NOMO-1 treated with DMSO at 0.1 percent for 48 hours (cell line): Measurements from ENCODE around the gene AKAP8L.
"Not testable (repeated sequence)": the region's sequence is repeated elsewhere in the genome, so short reads cannot be mapped to it uniquely, and the experiment has no call there.

ENCODE experiments used
- DNase-seq: peaks from one replicate; lab custom pipeline; 2025; ENCODE audit not compliant: unreplicated experiment; lab: John Stamatoyannopoulos, UW

Gene AKAP8L

GRCh38 chr19:15381429-15381828 lies 37.4 kb downstream of the AKAP8L start:
- DNase-seq = no peak

GRCh38 chr19:15379999-15380647 lies 38.7 kb downstream of the AKAP8L start:
- peak; percentile 47 for DNase-seq

DNA sequence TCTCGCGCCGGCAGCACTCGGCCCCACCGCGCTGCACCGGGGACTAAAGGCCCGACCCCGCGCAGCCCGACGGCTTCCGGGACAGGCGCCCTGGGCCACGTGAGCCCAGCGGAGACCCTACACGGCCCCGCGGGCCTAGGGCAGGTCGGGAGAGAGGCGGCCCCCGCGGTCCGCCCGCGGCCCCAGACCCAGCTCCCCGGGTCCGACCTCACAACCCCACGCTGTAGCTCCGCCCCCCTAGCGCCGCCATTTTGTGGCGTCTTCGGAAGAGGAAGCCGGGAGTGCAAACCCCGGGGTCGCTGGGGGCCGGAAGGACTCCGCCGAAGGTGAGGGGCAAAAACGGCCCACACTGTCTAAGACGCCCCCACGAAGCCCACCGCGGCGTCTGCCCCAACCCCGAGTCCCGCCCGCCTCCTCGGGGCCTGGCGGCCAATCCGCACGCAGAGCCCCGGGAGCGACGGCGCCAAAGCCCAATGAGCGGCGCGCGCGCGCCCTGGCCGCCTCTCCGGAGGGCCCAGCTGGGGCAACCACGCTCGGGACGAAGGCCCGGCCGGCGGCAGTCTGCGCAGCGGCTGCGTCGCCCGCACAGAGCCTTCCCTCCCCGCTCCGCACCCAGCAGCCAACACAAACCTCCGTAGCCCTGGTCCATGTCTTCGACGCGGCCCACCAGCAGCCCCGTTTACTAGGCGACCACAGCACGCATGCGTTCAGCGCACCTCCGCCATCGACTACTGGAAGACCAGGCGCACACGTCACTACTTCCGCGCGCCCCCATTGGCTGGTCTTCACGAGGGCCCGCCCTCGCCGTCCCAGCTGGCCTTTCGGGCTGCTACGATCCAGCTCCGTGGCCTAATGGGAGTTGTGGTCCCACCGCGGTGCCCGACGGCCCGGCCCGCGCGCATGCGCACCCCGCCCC lies 39.4 kb downstream of the AKAP8L start, which contains the start of gene AKAP8:
Gene AKAP8 (minus strand): TSS at position 705 of the 916 bp plus-strand sequence. CDS start 56 bp downstream, at position 649.
- DNase-seq = peak; percentile 96

DNA sequence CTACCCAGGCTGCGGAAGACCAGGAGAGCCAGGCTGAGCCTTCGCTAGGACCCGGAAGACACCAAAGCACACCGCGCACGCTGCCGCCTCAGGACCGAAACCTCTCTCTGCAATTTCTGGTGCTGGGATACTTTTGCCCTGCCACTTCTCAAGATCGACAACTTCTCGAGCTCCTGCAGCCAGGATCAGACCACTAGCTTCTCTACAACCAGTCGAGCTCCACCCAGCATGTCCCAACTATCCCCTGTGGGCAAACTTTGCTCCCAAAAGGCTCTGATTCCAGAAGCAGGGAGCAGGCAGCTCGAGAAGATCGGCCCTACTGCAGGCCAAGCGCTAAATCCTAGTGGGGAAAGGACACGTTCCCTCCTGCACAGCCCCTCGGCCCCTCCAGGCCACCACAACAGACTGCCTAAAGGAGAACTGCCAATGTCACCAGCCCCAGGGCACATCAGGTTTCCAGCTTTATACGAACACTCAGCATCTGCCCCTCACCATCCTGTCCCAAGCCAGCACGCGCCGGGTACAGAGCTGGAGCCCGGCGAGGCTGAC lies 40.2 kb downstream of the AKAP8L start:
- DNase-seq = peak; percentile 56

DNA sequence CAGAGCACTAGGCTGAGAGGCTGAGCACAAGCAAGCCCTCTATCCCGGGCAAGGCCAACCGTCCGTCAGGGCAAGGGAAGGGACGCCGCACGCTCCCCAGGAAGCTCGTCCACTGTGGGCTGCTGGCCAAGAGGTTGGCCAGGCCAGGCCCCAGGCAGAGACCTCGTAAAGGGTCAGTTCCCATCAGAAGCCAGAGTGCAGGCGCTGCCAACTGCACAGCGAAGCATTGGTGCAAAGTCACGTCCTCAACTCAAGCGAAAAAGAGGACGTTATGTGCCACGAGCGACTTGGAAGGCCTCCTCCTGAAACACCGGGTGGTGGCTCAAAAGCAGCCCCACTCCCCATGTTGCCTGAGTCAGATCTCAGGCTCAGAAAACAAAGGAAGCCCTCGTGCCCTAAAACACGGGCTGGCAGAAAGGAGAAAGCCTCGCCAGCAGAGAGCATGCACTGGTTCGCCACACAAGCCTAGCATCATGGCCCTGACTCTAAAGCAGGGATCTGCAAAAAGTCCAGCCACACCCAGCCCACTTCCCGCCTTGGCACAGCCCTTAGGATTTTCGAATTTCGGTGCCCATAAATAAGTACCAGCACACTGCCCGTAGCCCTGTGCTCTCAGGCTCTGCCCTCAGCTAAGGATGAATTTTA lies 43.9 kb downstream of the AKAP8L start:
- DNase-seq = no peak

- DNase-seq = no peak
These were observed 44.6 kb downstream of the AKAP8L start for GRCh38 chr19:15374105-15374651.

GRCh38 chr19:15373644-15374043 lies 45.1 kb downstream of the AKAP8L start:
- no peak for DNase-seq

DNA sequence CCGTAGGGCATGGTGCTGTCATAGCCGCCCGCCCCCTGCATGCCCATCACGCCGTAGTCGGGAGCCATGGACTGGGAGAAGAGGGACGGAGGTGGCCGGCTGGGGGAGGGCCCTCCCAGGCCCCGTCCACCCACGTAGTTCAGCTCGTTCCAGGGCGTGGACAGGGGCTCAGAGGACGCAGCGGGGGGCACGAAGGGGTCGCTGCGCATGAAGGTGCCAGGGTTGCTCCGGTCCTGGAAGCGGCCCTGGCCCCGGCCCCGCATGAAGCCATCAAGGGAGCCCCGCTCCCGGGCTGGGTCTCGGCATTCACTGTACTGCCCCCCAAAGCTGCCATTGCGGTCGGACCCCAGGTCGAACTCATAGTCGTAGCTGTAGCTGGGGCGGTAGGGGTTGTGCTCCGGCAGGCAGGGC lies 45.9 kb downstream of the AKAP8L start:
- DNase-seq = no peak

GRCh38 chr19:15372470-15372869 lies 46.3 kb downstream of the AKAP8L start:
- DNase-seq = peak; percentile 88

DNA sequence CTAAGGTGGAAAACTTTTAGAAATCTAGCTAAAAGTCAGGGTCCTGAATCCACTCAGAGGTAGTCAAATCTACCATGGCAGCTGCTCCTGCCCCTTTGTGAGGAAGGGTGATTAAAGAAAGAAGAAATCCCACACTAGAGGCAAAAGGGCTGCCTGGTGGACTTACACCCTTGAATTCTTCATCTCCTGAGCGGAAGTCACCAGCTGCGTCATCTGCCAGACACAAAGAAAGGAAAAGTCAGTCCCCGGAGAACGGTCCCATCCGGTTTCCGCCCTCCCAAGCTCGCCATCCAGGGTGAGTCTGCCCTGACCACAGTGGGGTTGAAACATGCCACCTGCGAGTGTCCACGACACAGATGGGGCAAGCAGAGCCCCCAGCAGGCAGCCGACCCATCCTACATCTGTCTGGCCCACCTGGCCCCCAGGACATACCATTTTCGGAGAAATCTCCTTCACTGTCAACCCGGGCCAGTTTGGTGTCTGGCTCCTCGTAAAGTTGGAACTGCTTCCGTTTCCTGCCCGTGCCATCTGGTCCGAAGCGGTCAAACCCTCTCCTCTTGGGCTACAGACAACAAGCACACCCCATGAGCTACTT lies 46.9 kb downstream of the AKAP8L start:
- no peak for DNase-seq

GRCh38 chr19:15371119-15371518 lies 47.7 kb downstream of the AKAP8L start:
- DNase-seq = no peak

DNA sequence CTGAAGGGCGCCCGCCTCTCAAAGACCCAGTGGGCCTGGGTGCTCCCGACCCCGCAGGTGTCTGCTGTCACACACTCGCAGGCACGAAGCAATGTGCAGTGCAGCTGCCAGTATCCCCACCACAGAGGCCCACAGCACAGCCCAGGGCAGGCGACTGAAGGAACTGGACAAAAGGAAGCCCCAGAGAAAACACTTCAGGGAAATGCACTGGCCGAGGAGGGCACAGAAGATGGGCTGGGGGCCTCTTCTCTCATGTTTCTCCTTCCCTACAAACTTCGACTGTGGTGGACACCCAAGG lies 49.2 kb downstream of the AKAP8L start:
- DNase-seq = no peak

DNA sequence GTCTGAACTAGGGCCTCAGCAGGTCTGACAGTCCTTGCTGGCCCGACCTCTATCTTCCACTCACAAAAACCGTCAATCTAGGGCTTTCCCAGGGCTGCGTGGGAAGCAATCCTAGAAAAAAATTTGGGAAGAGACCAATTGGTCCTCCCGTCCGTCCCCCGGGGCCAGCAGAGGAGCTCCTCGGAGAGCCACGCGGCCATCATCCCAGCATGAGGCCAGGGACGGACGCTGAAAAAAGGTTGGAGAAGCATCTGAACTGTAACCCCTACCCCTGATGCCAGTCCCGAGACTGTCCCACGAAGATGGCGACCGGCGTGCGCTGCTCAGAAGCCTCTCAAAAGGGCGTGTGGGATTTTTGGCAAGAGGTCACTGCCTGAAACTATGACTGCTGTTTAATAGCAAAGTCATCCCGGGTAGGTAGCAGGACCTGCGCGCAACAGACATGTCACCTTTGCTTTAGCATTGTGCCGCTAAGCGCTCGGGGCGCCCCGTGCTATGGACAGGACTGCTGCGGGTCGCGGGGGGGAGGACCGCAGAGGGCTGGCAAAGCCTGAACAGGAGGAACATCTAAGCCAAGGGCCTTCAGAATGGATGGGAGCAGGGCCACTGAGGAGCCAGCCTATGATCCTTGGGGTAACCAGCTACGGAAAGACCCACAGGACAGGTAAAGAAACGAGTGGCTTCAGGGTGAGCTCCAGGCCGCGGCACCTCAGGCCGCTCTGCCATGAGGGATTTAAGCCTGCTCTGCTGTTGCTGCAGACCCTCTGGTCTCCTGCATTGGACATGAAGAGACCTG lies 49.8 kb downstream of the AKAP8L start:
- no peak for DNase-seq

DNA sequence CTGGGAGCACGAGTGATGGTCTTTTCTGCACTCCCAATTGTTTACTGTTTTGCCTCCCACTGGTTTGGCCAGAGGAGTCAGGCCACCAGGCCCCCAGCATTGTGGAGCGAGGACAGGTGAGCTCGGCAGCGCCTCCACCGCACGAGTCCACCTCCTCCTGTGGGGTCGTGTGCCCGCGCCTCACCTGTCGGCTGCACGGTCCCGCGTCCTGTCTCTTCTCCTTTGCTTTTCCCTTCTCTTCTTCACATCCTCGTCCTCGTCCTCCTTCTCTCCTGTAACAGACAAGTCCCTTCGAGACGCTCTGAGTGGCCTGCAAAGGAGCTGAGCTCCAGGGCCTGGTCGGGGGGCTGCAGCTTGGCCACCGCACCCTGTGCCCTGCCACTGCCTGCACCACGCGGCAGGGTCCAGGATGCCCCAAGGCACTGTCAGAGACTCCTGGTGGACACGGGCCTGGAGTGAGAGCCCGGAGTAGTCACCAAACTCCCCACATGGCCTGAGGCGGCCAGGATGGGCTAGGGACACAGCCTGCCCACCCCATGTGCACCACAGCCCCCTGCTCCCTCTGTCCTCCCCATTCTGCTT lies 50.6 kb downstream of the AKAP8L start:
- DNase-seq = no peak

GRCh38 chr19:15367439-15367838 lies 51.3 kb downstream of the AKAP8L start:
- no peak for DNase-seq

DNA sequence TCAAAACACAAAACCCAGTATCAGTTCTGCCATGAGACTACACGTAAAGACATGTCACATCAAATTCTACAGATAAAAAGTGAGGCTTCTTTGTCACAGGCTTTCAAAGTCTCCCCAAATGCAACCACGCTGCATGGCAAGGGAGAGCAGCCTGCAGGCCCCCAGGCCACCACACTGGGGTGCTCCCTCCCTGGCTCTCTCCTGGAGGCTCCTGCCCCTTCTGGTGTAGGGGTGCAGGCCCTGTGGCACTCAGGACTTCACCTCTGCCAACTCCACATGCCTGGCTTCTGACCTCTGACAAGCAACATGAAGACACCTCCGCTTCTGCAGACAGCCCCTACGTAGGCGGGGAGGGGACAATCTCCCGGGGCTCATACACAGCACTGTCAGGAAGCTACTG lies 53.5 kb downstream of the AKAP8L start:
- no peak for DNase-seq

DNA sequence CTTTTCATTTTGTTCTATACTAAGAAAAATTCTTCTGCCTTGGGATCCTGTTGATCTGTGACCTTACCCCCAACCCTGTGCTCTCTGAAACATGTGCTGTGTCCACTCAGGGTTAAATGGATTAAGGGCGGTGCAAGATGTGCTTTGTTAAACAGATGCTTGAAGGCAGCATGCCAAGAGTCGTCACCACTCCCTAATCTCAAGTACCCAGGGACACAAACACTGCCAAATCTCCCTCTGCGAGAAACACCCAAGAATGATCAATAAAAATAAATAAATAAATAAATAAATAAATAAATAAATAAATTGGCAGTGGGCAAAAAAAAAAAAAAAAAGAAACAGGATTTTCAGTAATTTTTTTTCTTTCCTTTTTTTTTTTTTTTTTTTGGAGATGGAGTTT lies 55.0 kb downstream of the AKAP8L start:
- DNase-seq = not testable (repeated sequence)

DNA sequence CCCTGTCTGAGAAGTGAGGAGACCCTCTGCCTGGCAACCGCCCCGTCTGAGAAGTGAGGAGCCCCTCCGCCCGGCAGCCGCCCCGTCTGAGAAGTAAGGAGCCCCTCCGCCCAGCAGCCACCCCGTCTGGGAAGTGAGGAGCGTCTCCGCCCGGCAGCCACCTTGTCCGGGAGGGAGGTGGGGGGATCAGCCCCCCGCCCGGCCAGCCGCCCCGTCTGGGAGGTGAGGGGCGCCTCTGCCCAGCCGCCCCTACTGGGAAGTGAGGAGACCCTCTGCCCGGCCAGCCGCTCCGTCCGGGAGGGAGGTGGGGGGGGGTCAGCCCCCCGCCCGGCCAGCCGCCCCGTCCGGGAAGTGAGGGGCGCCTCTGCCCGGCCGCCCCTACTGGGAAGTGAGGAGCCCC lies 55.7 kb downstream of the AKAP8L start:
- DNase-seq = not testable (repeated sequence)

GRCh38 chr19:15360015-15360414 lies 58.8 kb downstream of the AKAP8L start:
- not testable (repeated sequence) for DNase-seq

- DNase-seq = no peak
These were observed 59.9 kb downstream of the AKAP8L start for GRCh38 chr19:15358918-15359317.
